Brain pericyte (primary cell): Measurements from ENCODE around the gene CACNA2D3.

Source experiments
- DNase-seq: peaks from one replicate; pipeline ENCODE4 v3.0.0-alpha.2; 2012; ENCODE audit warnings: low read depth, low spot score

The CACNA2D3 gene

DNA sequence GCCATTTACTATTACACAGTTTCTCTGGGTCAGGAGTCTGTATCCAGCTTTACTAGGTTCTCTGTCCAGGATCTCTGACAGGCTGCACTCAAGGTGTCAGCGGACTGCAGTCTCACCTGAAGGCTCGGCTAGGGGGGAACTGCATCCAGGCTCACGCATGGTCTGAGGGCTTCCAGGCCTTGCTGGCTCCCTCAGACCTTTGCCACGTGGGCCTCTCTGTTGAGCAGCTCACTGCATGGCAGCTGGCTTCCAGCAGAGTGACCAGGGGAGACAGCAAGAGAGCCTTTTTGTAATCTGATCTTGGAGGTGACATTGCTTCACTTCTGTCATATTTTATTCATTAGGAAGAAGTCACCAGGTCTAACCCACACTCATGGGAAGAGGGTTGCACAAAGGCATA, 152.3 kb downstream of the CACNA2D3 start:
- DNase-seq, result no peak

- DNase-seq, result no peak
Measured at GRCh38 chr3:54279005-54279583, 156.7 kb downstream of the CACNA2D3 start.

DNA sequence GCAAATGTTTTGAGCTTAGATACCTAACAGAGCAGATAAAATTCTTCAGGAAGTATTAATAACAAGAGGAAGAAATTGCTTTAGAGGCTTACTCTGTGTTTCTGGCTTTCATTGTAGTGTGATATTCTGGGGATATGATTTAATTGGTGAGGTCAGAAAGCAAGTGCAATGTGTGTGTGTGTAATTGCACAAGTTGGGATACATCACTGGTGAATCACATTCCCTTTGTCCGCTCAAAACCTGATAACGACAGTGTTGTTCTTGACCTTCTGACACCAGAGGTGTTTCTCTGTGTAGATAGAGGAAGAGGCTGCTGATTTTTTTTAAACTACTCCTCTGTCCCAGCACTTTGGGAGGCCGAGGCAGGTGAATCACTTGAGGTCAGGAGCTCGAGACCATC, 161.1 kb downstream of the CACNA2D3 start:
- no peak for DNase-seq

GRCh38 chr3:54294214-54294613, 171.9 kb downstream of the CACNA2D3 start:
- no peak for DNase-seq

DNA sequence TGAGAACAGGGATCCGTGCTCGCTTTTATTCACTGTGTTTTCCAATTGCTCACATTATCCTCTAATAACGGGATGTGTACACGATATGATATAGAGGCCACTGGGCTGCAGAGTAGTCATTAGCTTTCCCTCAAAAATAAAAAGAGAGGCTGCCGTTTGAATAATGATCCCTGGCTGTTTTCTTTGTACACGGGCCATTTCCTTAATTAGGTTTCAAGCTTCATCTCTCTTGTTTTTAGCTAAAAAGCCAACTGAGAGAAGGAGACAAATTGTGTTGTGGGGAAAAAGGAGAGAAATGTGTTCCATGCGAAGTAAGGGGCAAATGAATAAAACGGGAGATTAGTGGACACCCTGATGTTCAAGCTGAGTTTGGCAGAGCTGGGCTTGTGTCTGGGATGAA, 174.2 kb downstream of the CACNA2D3 start:
- DNase-seq, result no peak

GRCh38 chr3:54299169-54299935, 177.0 kb downstream of the CACNA2D3 start:
- no peak for DNase-seq

DNA sequence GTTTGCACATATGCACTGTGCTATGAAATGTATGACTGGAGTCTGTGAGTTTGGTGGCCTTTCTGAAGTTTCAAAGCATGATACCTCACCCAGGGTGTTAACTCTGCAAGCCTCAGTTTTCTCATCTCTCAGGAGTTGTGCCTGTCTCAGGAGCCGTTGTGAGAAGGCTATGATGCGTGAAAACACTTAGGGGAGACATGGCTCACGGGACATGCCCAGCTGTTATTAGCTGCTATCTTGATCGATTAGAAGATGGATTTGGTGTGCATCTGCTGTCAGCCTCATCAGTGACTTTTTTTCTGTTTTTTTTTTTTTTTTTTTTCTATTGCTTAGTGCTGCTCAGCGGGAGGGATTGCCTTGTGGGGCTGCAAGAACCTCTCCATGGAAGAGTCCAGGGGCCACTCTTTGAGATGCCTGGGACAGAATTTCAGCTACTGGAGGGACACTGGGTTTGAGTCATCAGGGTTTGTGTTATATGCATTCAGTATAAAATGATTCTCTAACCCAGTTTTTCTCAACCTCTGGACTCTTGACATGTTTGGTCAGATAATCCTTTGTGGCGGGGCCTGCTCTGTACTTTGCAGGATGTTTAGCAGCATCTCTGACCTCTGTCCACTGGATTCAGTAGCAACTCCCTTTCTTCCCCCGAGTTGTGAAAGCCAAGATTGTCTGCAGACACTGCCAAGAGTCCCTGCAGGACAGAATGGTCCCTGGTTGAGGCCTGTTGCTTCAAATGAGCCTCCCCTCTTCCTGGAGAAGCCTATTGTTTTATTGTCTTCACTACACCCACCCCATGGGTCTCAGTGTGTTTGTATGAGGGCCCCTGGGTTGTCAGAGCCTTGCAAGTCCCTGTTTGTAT, 181.4 kb downstream of the CACNA2D3 start:
- no peak for DNase-seq

DNA sequence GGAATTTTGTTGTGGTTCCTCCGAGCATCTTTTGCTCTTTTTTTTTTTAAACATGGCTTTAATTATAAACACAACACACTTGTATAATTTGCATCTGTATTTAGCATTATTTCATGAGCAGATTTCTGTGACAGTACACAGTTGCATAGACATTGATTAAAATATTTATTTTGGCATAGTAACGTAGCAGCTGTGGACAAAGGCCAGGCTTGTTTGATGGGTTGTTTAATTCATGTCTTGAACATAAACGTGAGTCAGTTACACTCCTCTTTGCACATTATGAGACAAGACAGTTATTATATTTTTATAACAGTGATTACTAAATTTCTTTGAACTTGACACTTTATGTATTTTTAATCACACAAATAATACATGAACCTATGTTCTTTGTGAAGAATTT, 182.5 kb downstream of the CACNA2D3 start:
- DNase-seq, result no peak

DNA sequence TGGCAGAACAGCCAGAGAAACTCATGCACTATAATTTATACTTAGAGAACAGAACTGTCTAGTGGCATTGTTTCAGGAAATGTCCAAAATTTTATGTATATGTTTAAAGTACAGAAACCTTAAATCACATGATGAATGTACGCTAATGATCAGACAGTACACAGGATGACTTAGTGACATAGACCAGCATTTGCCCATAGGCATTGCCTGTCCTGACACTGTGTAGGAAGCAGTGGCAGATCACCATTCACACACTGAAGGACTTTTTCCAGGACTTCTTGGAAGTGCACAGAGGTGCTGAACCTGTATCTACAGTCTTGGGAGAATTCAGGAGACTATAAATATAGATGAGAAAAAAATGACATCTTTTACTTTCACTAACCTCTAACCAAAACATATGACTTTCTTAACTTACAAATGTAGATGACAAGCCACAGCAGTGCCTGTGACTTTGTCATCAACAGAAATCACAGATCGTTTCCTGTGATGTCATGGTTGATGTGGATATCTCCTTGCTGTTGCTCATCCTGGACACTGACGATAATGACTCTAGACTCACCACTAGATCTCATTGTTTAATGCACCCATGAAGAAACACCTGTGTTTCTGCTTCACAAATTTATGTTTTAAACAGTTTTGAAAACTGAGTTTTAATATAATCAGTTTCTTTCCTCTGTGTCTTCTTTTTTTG, 183.2 kb downstream of the CACNA2D3 start:
- DNase-seq, result no peak

DNA sequence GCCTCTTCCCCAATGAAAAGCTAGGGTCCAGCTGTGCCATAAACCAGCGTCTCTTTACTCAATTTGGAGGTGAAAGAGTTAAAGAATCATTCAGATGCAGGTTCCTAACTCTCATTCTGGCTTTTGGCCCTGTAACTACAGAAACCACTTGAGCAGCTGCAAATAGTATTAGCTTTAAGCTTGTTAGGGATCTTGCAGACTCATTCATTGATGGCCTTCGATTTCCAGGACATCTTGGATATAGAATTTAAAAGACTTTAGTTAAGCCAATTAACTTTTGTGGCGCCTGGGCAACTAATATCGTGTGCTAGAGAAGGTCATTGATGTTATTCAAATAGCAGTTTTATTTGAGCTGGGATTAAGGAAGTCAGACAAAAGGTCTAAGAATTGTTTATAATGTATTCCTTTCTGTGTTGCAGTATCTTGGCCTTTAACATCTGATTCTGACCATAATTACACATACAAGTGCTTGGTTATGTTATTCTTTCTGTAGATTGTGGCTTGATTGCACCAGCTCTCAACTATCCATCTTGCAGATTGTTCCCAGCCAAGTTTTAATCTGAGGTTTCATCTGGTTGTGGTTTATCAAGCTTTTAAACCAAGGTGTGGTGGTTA, 185.3 kb downstream of the CACNA2D3 start:
- DNase-seq, result no peak

DNA sequence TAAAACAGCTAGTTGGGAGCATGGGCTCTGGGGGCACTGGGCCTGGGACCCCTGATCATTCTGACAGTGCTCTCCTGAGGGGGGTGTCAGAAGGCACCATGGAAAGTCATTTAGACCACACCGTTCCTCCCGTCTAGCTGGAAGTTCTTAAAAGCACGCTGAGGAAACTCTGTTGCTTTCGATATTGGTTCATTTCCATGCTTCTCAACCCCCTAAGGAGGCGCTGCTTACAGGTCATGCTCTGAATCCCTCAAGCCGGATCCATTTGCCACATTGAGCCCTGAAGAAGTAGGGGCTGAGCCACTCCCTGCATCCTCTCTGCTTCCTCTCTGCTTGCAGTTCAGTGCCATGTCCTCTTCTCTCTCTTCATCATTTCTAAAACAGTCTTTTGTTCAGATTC, 187.2 kb downstream of the CACNA2D3 start:
- no peak for DNase-seq

GRCh38 chr3:54311211-54311747, 188.9 kb downstream of the CACNA2D3 start:
- DNase-seq, result no peak

GRCh38 chr3:54312156-54312899, 190.0 kb downstream of the CACNA2D3 start:
- DNase-seq, result no peak

- no peak for DNase-seq
Measured at GRCh38 chr3:54313418-54313817, 191.1 kb downstream of the CACNA2D3 start.

GRCh38 chr3:54321520-54321919, 199.2 kb downstream of the CACNA2D3 start:
- no peak for DNase-seq

DNA sequence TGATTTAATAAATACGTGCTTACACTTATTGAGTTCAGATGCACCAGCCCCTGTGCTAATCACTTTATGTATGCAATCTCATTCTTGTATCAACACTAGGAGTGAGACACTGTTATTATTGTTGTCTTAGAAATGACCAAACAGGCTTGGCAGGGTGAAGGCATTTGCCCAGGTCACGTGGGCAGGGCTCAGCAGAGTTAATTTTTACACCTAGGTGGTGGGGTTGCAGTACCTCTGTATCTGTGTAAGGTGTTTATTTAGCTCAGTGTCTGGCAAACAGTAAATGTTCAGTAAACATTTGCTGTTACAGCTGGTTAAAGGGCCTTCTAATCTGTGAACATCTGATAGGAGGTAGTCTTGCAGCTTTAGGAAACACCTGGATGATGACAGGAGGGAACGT, 200.0 kb downstream of the CACNA2D3 start:
- DNase-seq, result no peak

DNA sequence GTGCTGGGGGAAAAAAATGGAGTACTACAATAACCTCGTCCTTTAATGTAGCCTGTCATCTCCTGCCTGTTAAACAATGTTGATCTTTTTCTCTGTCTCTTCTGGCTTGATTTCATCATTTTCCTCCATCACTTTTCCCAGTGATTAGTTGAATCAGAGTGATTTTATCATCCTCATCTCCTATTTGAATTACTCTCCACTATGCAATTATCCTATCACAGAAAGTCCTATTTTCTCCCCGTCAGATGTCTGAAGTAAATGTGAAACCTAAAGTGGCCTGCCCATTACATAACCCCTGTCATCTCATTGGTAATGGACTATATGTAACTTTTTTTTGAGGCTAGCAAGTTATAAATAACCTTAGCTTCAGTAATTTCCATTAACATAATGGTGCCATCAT, 201.8 kb downstream of the CACNA2D3 start:
- DNase-seq, result no peak

DNA sequence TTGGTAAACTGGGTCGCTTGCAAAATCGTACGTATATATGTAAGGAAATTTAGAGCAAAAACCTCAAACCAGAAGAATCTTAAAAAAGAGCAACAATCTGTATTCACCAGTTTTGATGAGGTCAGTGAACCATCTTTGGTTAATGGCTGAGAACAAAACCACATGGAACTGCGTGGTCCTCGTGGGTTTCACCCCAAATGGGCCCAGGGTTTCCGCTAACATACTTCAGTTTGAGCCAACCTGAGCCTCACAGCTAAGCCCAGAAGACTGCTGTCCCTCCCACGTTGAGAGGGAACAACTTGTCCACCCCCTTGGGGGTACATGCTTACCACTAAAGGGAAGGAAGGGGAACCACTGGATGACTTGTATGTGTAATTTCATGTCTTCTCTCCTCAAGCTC, 204.6 kb downstream of the CACNA2D3 start:
- DNase-seq, result no peak

DNA sequence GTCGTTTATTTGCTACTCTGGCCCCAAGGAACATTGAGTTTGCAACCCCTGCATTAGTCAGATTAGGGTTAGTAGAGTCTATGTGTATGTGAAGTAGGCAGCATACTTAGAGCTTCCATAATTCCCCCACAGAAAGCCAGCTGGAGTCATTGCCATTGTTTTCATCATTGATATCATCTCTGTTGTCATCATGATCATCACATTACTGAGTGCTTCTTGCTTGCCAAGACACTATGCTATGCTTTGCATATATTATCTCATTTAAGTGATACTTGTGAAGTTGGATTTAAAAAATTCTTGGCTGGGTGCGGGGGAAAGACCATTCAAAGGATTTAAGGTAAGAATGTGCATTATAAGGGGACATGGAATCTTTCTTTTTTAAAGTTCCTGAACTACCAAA, 209.0 kb downstream of the CACNA2D3 start:
- no peak for DNase-seq

GRCh38 chr3:54337846-54338245, 215.5 kb downstream of the CACNA2D3 start:
- no peak for DNase-seq

- DNase-seq, result no peak
Measured at GRCh38 chr3:54339608-54340007, 217.3 kb downstream of the CACNA2D3 start.
